ENCODE results near the gene SORCS2. TPM values are rescaled to one million over a fixed set of nuclear protein-coding genes. Genes with fewer than 3 reads are reported as not detected.

The SORCS2 gene
- total RNA-seq, 1 donor from 2014 or later, result 5.2 TPM

GRCh38 chr4:7717946-7718490 lies 525.7 kb downstream of the SORCS2 start:
- peak; percentile 57 for DNase-seq (ENCODE audit: low spot score)
- peak overlapping the region; percentile 42 for H3K4me2 ChIP-seq
- H3K27me3 ChIP-seq, result peaks cover 42% of the 10 kb centered on the region
- H3K4me3 ChIP-seq, result no peak overlapping the region
- no peaks in the 10 kb centered on the region for H3K79me2 ChIP-seq (ENCODE audit: low read depth)
- H3K9me3 Mint-ChIP-seq, result peaks cover 4% of the 10 kb centered on the region
- H3K36me3 Mint-ChIP-seq, result peaks cover 4% of the 10 kb centered on the region
- no peaks in the 10 kb centered on the region for H4K20me1 ChIP-seq (ENCODE audit: low read depth)
- no peaks in the 10 kb centered on the region for H3K9me3 ChIP-seq (ENCODE audit: low read depth)
- no peaks in the 10 kb centered on the region for H3K36me3 ChIP-seq
- H3K4me1 Mint-ChIP-seq, result peaks cover 23% of the 10 kb centered on the region
- H3K4me1 ChIP-seq, result peaks cover 10% of the 10 kb centered on the region
- H3K4me3 Mint-ChIP-seq, result no peak overlapping the region
- no peak overlapping the region for H3K27ac ChIP-seq
- no peak for TF ChIP-seq EZH2 (IDR thresholded peaks at IDR 0.05)
- TF ChIP-seq, protein P1, sequence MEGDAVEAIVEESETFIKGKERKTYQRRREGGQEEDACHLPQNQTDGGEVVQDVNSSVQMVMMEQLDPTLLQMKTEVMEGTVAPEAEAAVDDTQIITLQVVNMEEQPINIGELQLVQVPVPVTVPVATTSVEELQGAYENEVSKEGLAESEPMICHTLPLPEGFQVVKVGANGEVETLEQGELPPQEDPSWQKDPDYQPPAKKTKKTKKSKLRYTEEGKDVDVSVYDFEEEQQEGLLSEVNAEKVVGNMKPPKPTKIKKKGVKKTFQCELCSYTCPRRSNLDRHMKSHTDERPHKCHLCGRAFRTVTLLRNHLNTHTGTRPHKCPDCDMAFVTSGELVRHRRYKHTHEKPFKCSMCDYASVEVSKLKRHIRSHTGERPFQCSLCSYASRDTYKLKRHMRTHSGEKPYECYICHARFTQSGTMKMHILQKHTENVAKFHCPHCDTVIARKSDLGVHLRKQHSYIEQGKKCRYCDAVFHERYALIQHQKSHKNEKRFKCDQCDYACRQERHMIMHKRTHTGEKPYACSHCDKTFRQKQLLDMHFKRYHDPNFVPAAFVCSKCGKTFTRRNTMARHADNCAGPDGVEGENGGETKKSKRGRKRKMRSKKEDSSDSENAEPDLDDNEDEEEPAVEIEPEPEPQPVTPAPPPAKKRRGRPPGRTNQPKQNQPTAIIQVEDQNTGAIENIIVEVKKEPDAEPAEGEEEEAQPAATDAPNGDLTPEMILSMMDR (IDR thresholded peaks at IDR 0.05), result no peak
- no peak for TF ChIP-seq EZH2phosphoT487 (IDR thresholded peaks at IDR 0.05)
- H3K9ac ChIP-seq, result no peak overlapping the region
- H3K27me3 Mint-ChIP-seq (ENCODE audit: insufficient read depth, low read depth), result peaks cover 10% of the 10 kb centered on the region
- H3K27ac Mint-ChIP-seq, result no peak overlapping the region
- no peaks in the 10 kb centered on the region for H3F3A ChIP-seq (ENCODE audit: low read depth)
- no peak overlapping the region for H2AFZ ChIP-seq (replicated peaks)

- no peaks in the 10 kb centered on the region for H3K79me2 ChIP-seq (ENCODE audit: low read depth)
- peaks cover 10% of the 10 kb centered on the region for H3K4me1 ChIP-seq
- DNase-seq (ENCODE audit: low spot score), result peak; percentile 87
- H3K27me3 Mint-ChIP-seq (ENCODE audit: insufficient read depth, low read depth), result peaks cover 12% of the 10 kb centered on the region
- H3K36me3 Mint-ChIP-seq, result peaks cover 4% of the 10 kb centered on the region
- H2AFZ ChIP-seq (replicated peaks), result no peak overlapping the region
- H3K9ac ChIP-seq, result no peak overlapping the region
- H3K4me3 ChIP-seq, result no peak overlapping the region
- peaks cover 4% of the 10 kb centered on the region for H3K9me3 Mint-ChIP-seq
- no peaks in the 10 kb centered on the region for H3K9me3 ChIP-seq (ENCODE audit: low read depth)
- no peak overlapping the region for H3K27ac ChIP-seq
- H3K27ac Mint-ChIP-seq, result peak overlapping the region; percentile 32
- H3K4me3 Mint-ChIP-seq, result no peak overlapping the region
- H3F3A ChIP-seq (ENCODE audit: low read depth), result no peaks in the 10 kb centered on the region
- no peaks in the 10 kb centered on the region for H3K36me3 ChIP-seq
- H3K4me2 ChIP-seq, result no peak overlapping the region
- H3K27me3 ChIP-seq, result peaks cover 42% of the 10 kb centered on the region
- no peaks in the 10 kb centered on the region for H4K20me1 ChIP-seq (ENCODE audit: low read depth)
- H3K4me1 Mint-ChIP-seq, result peaks cover 21% of the 10 kb centered on the region
- TF ChIP-seq EZH2 (IDR thresholded peaks at IDR 0.05), result peak; percentile 40
- TF ChIP-seq, protein P1 (IDR thresholded peaks at IDR 0.05), result peak; percentile 86
- TF ChIP-seq EZH2phosphoT487 (IDR thresholded peaks at IDR 0.05), result no peak
These were observed 527.2 kb downstream of the SORCS2 start for GRCh38 chr4:7719354-7720174.

DNA sequence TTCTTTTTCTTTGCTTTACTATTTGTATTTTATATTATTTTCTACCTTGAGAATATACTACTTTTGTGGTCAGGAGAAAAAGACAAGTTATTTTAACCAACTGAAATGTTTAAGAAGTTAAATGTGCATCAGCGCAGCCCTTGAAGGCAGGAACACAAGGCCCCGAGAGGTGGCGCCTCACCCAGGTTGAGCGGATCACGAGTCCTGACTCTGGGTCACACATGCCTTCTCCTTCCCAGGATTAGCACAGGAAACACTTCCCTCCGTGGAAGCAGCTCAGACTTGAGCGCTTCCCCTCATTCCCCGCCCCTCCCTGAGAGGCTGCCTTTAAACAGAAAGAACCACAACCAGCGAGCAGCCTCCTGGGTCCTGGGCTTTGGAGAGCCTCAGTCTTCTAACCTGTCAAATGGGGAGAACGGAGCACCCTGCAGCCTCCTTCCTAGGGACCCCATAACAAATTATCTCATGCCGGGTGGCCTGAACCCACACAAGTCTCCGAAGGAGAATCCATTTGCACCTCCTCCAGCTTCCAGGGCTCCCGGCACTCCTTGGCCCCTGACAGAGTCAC lies 529.7 kb downstream of the SORCS2 start:
- no peak overlapping the region for H3K27ac Mint-ChIP-seq
- H3K27me3 Mint-ChIP-seq (ENCODE audit: insufficient read depth, low read depth), result peaks cover 12% of the 10 kb centered on the region
- H3K4me3 Mint-ChIP-seq, result no peak overlapping the region
- no peaks in the 10 kb centered on the region for H3K36me3 Mint-ChIP-seq
- Histone ChIP-seq H3K4me1 (peaks cover 10% of the 10 kb centered on the region), H3K9ac (no peak overlapping the region), H3K79me2 (ENCODE audit: low read depth) (no peaks in the 10 kb centered on the region), H4K20me1 (ENCODE audit: low read depth) (no peaks in the 10 kb centered on the region), H3K4me2 (no peak overlapping the region), H3K36me3 (no peaks in the 10 kb centered on the region), H3K27me3 (peaks cover 42% of the 10 kb centered on the region), H3K4me3 (no peak overlapping the region), H2AFZ (replicated peaks) (no peak overlapping the region), H3K27ac (no peak overlapping the region), H3K9me3 (ENCODE audit: low read depth) (no peaks in the 10 kb centered on the region), H3F3A (ENCODE audit: low read depth) (no peaks in the 10 kb centered on the region)
- TF ChIP-seq EZH2phosphoT487 (IDR thresholded peaks at IDR 0.05) (no peak), EZH2 (IDR thresholded peaks at IDR 0.05) (no peak)
- TF ChIP-seq, protein P1 (IDR thresholded peaks at IDR 0.05), result peak; percentile 30
- H3K4me1 Mint-ChIP-seq, result peaks cover 17% of the 10 kb centered on the region
- H3K9me3 Mint-ChIP-seq, result no peaks in the 10 kb centered on the region
- DNase-seq (ENCODE audit: low spot score), result no peak

Measured in neural progenitor cell (in vitro differentiated cells).